ENCODE results near the gene ETV3L.
A peak's percentile ranks its signal among the peaks of the same experiment; 100 is the strongest.

The ETV3L gene

GRCh38 chr1:157099633-157100009, at the start of gene ETV3L:
TSS of gene ETV3L (minus strand) at chr1:157099808. CDS start at chr1:157099523, 285 bp downstream.
- no peak for DNase-seq

GRCh38 chr1:157147906-157148700, 48.5 kb upstream of the ETV3L start:
- DNase-seq: no peak

GRCh38 chr1:157147037-157147436, 47.4 kb upstream of the ETV3L start:
- DNase-seq: no peak

- no peak for DNase-seq
These were observed 46.6 kb upstream of the ETV3L start for GRCh38 chr1:157146244-157146643.

- DNase-seq: no peak
These were observed 45.5 kb upstream of the ETV3L start for GRCh38 chr1:157145076-157145475.

GRCh38 chr1:157144509-157144908, 44.9 kb upstream of the ETV3L start:
- no peak for DNase-seq

GRCh38 chr1:157142765-157143423, 43.3 kb upstream of the ETV3L start:
- no peak for DNase-seq

GRCh38 chr1:157142201-157142600, 42.6 kb upstream of the ETV3L start:
- DNase-seq: no peak

GRCh38 chr1:157141212-157141855, 41.7 kb upstream of the ETV3L start:
- DNase-seq: no peak

GRCh38 chr1:157140063-157140588, 40.5 kb upstream of the ETV3L start:
- DNase-seq: no peak

GRCh38 chr1:157139052-157139715, 39.6 kb upstream of the ETV3L start:
- no peak for DNase-seq

GRCh38 chr1:157138220-157139051, 38.8 kb upstream of the ETV3L start, which contains the start of gene ETV3:
TSS of gene ETV3 (minus strand) at chr1:157138395. CDS start at chr1:157136352, 2,043 bp downstream.
- peak; percentile 79 for DNase-seq

GRCh38 chr1:157137408-157138219, 38.0 kb upstream of the ETV3L start:
- no peak for DNase-seq

GRCh38 chr1:157137046-157137407, 37.4 kb upstream of the ETV3L start:
- DNase-seq: no peak

- DNase-seq: no peak
These were observed 36.5 kb upstream of the ETV3L start for GRCh38 chr1:157136133-157136532.

GRCh38 chr1:157135646-157136045, 36.0 kb upstream of the ETV3L start:
- no peak for DNase-seq

- no peak for DNase-seq
These were observed 35.5 kb upstream of the ETV3L start for GRCh38 chr1:157135070-157135469.

GRCh38 chr1:157134442-157134841, 34.8 kb upstream of the ETV3L start:
- DNase-seq: no peak

GRCh38 chr1:157133426-157133825, 33.8 kb upstream of the ETV3L start:
- no peak for DNase-seq

GRCh38 chr1:157132616-157133167, 33.1 kb upstream of the ETV3L start:
- DNase-seq: no peak

- DNase-seq: no peak
These were observed 32.5 kb upstream of the ETV3L start for GRCh38 chr1:157132111-157132510.
